ENCODE measurements around the gene GIMAP1. TPM values are rescaled to one million over a fixed set of nuclear protein-coding genes. Genes with fewer than 3 reads are reported as not detected.

Gene GIMAP1
- total RNA-seq, 1 donor from 2014 or later: 0.94 TPM

DNA sequence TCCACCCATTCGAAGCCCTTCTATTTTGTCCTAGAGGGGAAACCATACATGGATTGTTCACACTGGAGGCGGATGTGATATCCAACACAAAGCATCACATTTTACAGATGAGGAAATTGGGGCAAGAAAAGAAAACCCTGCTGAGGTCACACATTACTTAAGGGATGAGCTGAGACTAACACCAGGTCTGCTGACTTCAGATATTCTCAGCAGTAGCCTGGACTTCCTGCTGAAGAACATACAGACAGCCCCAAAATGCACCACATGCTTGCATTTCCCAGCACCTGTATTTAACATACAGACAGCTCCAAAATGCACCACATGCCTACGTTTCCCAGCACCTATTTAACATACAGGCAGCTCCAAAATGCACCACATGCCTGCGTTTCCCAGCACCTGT lies 32.0 kb downstream of the GIMAP1 start:
- DNase-seq: no peak

DNA sequence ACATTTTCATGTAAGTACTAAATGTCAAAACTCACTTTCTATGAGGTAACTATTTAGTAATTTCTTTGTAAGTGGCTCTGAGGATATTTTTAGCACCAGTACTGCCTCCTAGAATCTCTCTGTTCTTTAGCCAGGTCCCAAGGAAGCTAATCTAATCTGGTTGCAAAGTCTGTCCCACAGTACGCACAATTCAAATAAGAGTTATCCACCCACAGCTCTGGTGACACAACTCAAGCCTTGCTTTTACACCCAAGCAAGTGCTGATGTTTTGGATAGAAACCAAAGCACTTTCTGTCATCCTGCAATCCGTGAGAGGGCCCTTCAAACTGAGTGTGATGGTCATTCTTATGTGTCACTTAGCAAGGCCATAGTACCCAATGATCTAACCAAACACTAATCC lies 35.3 kb downstream of the GIMAP1 start:
- no peak for DNase-seq

DNA sequence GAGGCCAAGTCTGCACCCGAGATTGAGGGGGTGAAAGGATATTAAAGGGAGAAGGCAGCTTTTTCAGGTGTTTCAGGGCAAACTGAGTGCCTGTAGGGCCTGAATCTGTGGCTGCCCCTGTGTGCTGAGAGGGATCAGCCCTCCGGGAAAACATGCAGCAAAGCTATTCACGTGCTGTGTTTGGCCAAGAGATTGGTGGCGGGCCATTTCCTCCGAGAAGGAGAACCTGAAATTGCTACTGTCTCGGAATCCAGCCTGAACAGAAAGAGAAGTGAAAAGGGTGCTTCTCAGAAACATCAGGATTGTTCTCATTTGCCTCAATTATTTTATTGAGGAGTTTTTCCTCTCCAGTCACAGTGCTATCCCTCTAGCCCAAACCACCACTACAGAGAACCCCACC lies 36.8 kb downstream of the GIMAP1 start:
- DNase-seq: no peak

DNA sequence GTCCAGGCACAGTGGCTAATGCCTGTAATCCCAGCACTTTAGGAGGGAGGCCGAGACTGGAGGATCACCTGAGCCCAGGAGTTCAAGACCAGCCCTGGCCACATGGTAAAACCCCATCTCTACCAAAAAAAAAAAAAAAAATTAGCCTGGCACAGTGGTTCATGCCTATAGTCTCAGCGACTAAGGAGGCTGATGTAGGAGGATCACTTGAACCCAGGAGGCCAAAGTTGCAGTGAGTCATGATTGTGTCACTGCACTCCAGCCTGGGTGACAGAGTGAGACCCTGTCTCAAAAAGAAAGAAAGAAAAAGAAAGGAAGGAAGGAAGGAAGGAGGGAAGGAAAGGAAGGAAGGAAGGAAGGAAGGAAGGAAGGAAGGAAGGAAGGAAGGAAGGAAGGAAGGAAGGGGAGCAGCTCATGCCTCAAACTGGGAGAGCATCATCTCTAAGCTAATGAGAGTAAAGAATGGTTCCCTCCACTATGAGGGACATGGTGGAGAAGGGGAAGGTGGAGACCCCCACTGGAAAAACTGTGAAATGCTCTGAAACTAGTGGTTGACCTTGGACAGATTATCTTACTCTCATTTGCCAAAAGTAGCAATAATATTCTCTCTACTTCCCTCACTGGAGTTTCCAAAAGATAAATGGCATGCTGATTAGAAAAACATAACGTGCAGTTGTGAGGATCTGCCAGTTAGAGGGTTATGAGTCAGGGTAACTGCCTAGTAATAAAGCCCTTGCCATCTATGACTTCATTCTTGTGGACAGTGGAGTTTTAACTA lies 37.6 kb downstream of the GIMAP1 start:
- no peak for DNase-seq

DNA sequence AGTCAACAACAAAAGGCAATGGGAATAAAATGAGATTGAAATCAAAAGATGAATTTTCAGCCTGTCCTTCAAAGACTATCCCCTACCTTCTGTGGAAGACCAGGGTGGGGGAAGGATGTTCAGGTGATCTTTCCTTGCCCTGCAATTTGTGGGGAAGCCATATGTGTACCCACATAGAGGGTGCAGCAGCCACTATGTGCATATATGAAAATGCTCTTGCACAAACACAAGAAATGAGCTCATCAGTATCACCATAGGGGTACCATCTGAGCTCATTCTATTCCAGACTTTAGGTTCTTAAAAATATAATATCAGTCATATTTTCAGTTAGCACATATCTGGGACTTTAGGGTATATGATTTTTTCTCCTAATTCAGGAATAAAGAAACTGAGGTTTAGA lies 38.5 kb downstream of the GIMAP1 start:
- DNase-seq: no peak

DNA sequence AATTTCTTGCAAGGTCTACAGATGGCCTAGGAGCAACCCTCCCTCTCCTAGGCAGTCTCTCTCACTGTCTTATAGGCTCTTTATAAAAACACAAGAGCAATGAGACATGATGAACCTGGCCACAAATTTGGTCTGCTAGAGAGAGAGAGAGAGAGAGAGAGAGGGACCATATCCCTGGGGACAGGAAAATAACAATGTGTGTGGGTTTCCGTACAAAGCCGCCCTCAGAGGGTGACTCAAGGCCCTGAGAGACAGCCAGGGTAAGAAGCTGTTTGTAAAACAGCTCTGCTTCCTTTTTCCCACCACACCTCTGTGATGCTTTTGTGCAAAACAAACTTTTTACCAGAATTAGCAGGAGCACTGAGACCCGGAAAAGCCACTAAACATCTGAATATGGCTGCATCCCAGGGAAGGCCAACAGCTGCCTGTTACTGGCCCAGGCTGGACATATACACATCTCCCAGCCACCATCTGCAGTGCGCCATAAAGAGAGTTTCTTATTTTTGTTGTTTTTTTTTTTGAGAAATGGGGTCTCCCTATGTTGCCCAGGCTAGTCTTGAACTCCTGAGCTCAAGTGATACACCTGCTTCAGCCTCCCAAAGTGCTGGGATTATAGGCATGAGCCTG lies 39.2 kb downstream of the GIMAP1 start:
- no peak for DNase-seq

DNA sequence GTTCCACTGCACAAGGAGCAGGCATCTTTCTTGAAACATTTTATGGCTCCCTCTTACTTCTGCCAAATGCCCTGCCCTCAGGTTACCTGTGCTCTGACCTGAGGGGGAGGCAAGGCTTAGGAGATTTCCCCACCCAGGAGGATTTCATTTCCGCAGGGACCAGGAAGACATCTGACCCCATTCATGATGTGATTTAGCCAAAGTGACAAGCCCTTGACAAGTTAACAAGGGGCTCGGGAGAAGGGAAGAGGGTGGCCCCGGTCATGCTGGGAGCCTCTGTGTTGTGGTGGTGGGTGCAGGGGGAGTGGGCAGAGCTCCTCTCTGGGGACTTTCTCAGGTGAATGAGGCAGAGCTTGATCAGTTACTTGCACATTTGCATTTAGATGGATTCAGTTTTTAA lies 39.8 kb downstream of the GIMAP1 start:
- no peak for DNase-seq

DNA sequence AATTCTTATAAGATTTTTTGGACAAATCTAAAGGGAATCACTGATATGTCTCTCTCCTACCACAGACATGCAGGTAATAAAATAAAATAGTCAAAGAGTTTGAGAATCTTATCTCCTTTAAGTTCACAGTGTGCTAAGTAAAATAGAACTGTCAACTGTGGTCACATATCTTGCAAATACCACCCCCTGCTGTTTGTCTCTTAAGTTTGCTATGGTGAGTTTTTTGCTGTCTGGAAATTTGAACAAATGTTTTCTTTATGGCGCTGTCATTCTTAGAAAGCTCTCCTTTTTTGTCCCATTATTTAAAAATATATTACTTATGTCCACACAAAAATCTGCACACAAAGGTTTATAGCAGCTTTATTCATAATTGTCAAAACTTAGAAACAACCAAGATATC lies 40.4 kb downstream of the GIMAP1 start:
- no peak for DNase-seq

DNA sequence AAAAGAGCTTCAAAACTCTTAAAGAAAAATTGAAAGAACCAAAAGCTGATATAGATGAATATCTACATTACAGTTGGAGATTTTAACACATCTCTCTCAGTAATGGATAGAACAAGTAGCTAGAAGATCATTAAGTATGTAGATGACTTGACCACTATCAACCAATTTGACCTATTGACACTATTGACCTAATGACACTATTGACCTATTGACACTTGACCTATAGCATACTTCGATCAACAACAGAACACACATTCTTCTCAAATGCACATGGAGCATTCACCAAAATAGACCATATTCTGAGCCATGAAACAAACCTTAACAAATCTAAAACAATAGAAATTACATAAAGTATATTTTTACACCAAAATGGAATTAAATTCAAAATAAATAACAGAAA lies 43.1 kb downstream of the GIMAP1 start:
- no peak for DNase-seq

DNA sequence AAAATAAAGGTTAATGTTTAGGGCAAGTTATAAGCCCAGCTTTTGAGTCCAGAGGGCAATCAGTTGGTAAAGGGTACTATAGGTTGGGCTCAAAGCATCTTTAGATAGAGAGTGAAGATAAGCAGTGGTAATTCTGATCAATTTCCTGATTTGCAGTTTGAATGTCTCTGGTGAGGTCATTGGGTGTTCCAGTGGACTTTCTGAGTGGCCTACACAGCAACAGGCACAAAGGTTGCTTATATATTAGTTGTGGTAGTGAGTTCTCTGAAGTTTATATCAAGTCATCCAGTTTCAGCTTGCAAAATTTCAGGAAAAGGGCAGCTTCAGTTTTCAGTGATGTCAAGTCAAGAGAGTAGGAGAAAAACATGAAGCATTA lies 49.9 kb downstream of the GIMAP1 start:
- no peak for DNase-seq

DNA sequence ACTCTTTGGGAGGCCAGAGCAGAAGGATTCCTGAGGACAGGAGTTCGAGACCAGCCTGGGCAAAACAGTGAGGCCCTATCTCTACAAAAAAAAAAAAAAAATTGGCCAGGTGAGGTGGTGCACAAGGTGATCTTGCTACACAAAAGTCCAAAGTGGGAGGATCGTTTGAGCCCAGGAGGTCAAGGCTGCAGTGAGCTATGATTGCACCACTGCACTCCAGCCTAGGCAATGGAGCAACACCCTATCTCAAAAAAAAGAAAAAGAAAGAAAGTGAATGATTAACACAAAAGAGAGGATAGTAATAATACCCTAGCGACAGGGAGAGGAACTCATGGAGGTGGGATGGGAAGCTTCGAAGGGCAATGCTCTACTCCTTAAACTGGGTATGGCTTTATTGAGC lies 53.4 kb downstream of the GIMAP1 start:
- no peak for DNase-seq

Other genes with a start within 250 kb of the GIMAP1 start
- gene GIMAP7, start 201.7 kb upstream of the GIMAP1 start, total RNA-seq: 2.7 TPM
- gene GIMAP4, start 149.2 kb upstream of the GIMAP1 start, total RNA-seq: 11.4 TPM
- gene GIMAP6, start 84.2 kb upstream of the GIMAP1 start, total RNA-seq: 5.5 TPM
- 4.4 TPM for gene GIMAP2, start 30.9 kb upstream of the GIMAP1 start, total RNA-seq
- 3.7 TPM for gene GIMAP5, start 20.8 kb downstream of the GIMAP1 start, total RNA-seq
- 2.3 TPM for gene TMEM176B, start 83.8 kb downstream of the GIMAP1 start, total RNA-seq
- gene TMEM176A, start 84.2 kb downstream of the GIMAP1 start, total RNA-seq: 0.47 TPM
- not detected for gene AOC1, start 135.9 kb downstream of the GIMAP1 start, total RNA-seq